ENCODE data around the gene LGALS1.
A peak's percentile ranks its signal among the peaks of the same experiment; 100 is the strongest.
"Not testable (repeated sequence)": the region's sequence is repeated elsewhere in the genome, so short reads cannot be mapped to it uniquely, and the experiment has no call there.

The LGALS1 gene

GRCh38 chr22:37639070-37639760 is 36.2 kb upstream of the LGALS1 start, which contains the start of gene SH3BP1:
SH3BP1 (plus strand) TSS chr22:37639669; CDS start chr22:37639788, 119 bp downstream.
- no peak for DNase-seq (ENCODE audit: low read depth)

- no peak for DNase-seq (ENCODE audit: low read depth)
Observed at GRCh38 chr22:37639771-37640590, 35.5 kb upstream of the LGALS1 start.

GRCh38 chr22:37640591-37641560 is 34.6 kb upstream of the LGALS1 start:
- DNase-seq (ENCODE audit: low read depth), result no peak

- no peak for DNase-seq (ENCODE audit: low read depth)
Observed at GRCh38 chr22:37641561-37641949, 33.9 kb upstream of the LGALS1 start.

- no peak for DNase-seq (ENCODE audit: low read depth)
Observed at GRCh38 chr22:37643225-37643847, 32.1 kb upstream of the LGALS1 start.

DNA sequence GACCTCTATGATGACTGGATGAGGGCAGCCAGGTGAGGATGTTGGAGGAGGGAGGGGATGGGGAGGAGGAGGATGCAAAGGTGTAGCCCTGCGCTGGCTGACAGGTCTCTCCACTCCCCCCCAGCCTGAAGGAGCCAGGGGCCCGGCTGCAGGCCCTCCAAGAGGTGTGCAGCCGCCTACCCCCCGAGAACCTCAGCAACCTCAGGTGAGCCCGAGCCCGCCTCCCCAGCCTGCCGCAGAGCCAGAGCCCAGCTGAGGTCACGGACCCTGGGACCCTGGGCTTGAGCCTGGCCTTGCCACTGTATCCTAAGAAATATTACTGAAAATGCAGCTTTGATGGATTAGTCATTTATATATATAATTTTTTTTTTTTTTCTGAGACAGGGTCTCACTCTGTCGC is 28.1 kb upstream of the LGALS1 start:
- no peak for DNase-seq (ENCODE audit: low read depth)

DNA sequence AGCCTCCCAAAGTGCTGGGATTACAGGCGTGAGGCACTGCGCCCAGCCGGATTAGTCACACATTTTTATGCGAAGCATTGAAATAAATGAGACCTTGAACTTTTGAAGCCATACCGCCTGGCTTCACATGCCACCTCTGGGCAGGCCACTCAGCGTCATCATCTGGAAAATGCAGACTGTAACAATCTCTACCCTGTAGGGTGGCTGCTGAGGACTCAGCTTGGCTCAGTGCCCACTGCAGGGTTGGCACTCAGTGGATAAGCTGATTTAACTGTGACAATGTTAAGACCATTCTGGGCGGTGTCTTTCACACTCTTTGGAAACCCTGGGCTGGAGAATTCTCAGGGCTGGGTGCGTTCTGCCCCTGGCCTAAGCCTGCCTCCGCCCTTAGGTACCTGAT is 27.5 kb upstream of the LGALS1 start:
- DNase-seq (ENCODE audit: low read depth), result no peak

DNA sequence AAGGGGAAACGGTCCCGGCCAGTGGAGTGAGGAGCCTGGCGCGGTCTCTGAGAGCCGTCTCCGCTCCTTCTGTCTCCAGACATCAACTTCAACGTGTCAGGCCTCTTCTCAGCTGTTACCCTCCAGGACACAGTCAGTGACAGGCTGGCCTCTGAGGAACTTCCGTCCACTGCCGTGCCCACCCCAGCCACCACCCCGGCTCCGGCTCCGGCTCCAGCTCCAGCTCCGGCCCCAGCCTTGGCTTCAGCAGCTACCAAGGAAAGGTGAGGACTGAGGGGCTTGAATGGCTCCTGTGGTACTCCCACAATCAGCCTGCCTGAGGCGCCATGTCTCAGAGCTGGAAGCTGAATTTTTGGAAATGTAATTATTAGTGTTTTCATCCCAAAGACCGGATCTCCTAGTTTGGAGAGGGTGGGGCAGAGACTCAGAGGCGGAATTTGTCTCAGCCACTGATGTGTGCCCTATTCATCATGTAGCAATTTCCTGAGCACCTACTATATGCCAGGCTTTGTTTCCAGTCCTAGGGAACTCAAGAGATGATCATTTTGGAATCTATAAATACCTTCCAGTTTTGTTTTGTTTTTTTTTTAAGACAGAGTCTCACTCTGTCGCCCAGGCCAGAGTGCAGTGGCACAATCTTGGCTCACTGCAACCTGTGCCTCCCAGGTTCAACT is 24.8 kb upstream of the LGALS1 start:
- DNase-seq (ENCODE audit: low read depth), result no peak

DNA sequence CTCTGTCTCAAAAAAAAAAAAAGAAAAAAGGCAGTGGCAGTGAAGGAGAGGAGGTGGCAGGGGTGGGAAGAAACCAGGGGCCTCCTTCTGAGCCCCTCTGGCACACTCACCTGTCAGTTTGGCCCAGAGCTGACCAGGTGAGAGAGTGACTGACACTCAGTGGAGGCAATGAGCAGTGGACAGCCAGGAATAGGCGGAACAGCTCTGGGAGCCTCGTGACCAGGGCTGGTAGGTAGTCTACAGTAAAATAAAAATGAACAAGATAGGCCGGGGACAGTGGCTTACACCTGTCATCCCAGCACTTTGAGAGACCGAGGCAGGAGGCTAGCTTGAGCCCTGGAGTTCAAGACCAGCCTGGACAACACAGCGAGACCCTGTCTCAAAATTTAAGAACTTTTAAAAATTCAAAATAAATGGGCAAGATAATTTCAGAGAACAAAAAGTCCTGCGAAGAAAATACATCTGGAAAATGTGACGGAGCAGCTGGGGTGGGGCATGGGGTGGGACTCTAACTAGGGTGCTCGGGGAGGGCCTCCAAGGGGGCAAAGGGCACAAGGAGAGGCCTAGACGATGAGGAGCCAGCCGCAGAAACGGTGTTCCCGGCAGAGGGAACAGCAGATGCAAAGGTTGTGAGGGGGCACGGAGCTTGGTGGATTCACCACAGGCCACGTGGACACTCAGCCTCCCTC is 20.7 kb upstream of the LGALS1 start:
- no peak for DNase-seq (ENCODE audit: low read depth)

DNA sequence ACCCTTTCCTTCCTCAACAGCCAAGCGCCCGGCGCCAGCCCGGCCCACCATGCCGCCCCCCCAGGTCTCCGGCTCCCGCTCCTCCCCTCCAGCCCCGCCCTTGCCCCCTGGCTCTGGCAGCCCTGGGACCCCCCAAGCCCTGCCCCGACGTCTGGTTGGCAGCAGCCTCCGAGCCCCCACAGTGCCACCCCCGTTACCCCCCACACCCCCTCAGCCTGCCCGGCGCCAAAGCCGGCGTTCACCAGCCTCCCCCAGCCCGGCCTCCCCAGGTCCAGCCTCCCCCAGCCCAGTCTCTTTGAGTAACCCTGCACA is 20.2 kb upstream of the LGALS1 start:
- DNase-seq (ENCODE audit: low read depth), result no peak

- not testable (repeated sequence) for DNase-seq (ENCODE audit: low read depth)
Observed at GRCh38 chr22:37656583-37656982, 18.9 kb upstream of the LGALS1 start.

- DNase-seq (ENCODE audit: low read depth), result no peak
Observed at GRCh38 chr22:37657590-37658132, 17.8 kb upstream of the LGALS1 start.

- DNase-seq (ENCODE audit: low read depth), result peak; percentile 100
Observed at GRCh38 chr22:37658133-37659065, 17.0 kb upstream of the LGALS1 start, which contains the start of gene PDXP. PDXP (plus strand) TSS chr22:37658723; CDS start chr22:37658783, 60 bp downstream.

GRCh38 chr22:37659066-37659896 is 16.2 kb upstream of the LGALS1 start:
- DNase-seq (ENCODE audit: low read depth), result no peak

GRCh38 chr22:37659897-37660708 is 15.3 kb upstream of the LGALS1 start:
- DNase-seq (ENCODE audit: low read depth), result no peak

DNA sequence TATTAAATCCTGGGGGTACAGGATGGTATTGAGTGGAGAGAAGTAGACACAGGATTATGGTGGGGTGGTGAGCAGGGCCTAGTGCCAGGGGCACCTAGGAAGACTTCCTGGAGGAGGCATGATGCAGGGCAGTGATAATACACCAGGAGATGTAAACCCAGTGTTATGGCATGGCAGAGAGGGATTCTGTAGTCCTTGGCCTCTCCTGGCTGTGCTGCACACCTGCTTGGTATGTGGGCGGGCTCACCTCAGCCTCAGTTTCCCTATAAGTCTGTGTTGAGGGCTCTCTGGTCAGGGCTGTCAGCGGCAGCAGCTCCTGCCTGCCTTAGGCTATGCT is 14.8 kb upstream of the LGALS1 start:
- no peak for DNase-seq (ENCODE audit: low read depth)

DNA sequence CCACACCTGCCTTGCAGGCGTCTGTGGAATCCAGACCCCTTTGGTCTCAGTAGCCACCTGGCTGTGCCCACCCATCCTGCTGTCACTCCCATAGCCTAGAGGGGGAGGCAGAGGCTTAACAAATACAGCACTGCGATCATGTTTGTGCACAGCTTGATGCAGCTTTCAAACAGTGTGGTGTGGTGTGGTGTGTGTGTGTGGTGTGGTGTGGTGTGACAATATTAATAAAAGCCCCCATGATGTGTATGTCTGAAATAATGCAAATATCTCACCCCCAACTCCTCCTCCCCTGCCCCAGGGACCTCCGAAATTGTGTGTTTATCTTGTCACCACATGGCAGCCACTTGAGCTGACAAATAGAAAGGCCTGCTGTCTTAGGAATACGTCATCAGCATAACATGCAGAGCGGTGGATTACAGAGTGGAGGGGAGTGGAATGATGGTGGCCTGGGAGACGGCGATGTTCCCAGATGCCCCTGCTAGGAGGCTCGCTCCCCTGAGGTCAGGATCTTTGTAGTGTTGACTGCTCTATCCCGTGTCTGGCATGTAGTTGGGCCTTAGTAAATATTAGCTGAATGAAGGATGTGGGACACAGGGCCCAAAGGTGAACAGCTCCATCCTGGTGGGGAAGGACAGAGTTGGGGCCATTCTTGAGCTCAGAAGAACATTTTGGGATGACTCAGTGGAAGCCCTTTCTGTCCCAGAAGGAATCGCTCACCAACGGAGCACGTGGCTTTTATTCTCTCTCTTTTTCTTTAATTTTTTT is 14.1 kb upstream of the LGALS1 start:
- DNase-seq (ENCODE audit: low read depth), result no peak
